B cell (primary cell): Measurements from ENCODE around the gene OLFM2. TPM values are rescaled to one million over a fixed set of nuclear protein-coding genes. Genes with fewer than 3 reads are reported as not detected.
"Not testable (repeated sequence)": the region's sequence is repeated elsewhere in the genome, so short reads cannot be mapped to it uniquely, and the experiment has no call there.

ENCODE experiments used
- ATAC-seq: fragments of 200-7000 bp; cut with Tn5 transposase; one replicate; pipeline ENCODE4 v1.10.0; 2021; ENCODE audit warnings: low read depth, mild to moderate bottlenecking, moderate number of reproducible peaks, moderate library complexity
- CTCF ChIA-PET: fragments of 350-600 bp; sonication (Branson Sonifier 250); formaldehyde crosslinking; loops from one replicate; lab custom pipeline; 2021; ENCODE audit warnings: antibody characterized with exemption, inconsistent platforms; lab: Charles Lee
- POLR2A ChIA-PET: fragments of 350-600 bp; sonication (Branson Sonifier 250); formaldehyde crosslinking; loops from one replicate; lab custom pipeline; 2021; ENCODE audit warnings: antibody characterized with exemption; lab: Charles Lee
- DNase-seq: peaks from one replicate; pipeline ENCODE4 v3.0.0; 2013
- H2AFZ ChIP-seq: 2 replicates; pipeline ENCODE4 v1.6.1; 2012; ENCODE audit warnings: mild to moderate bottlenecking, low read depth, low read length; ENCODE audit not compliant: insufficient read depth, poor library complexity, severe bottlenecking
- H3K27ac ChIP-seq, 2 donors: 1 replicate in 1 of 2; 2 replicates in 1 of 2; pipeline ENCODE4 v1.5.1; 2012 to 2013; ENCODE audit warnings: low read length in 2 of 2, mild to moderate bottlenecking in 2 of 2, moderate library complexity in 1 of 2
- H3K27me3 ChIP-seq, 4 experiments: fragments of 200-600 bp in 1 of 4; sonication (generic) in 1 of 4; replicated peaks in 1 of 4; 1 replicate in 2 of 4; 2 replicates in 2 of 4; pipeline versions ENCODE4 v1.6.1 to v1.7.0; 2013 to 2016; ENCODE audit warnings: low read length in 3 of 4, mild to moderate bottlenecking in 2 of 4, mixed read lengths in 1 of 4, moderate library complexity in 1 of 4; ENCODE audit not compliant: insufficient read depth in 4 of 4, control insufficient read depth in 3 of 4; ENCODE audit errors: control extremely low read depth in 1 of 4
- H3K36me3 ChIP-seq, 2 experiments: replicated peaks in 1 of 2; 1 replicate in 1 of 2; 2 replicates in 1 of 2; pipeline versions ENCODE4 v1.6.1 to v1.7.1; 2013; ENCODE audit warnings: low read length in 1 of 2; ENCODE audit not compliant: insufficient read depth in 2 of 2, control insufficient read depth in 1 of 2; ENCODE audit errors: control extremely low read depth in 1 of 2, extremely low read depth in 1 of 2
- H3K4me1 ChIP-seq, 2 donors: fragments of 200-600 bp in 1 of 2; sonication (generic) in 1 of 2; 1 replicate in 1 of 2; 2 replicates in 1 of 2; pipeline versions ENCODE4 v1.5.1 to v1.6.1; 2013 to 2017; ENCODE audit warnings: low read length in 2 of 2; ENCODE audit not compliant: control insufficient read depth in 2 of 2, insufficient read depth in 2 of 2
- H3K4me2 ChIP-seq: replicated peaks from 2 replicates; pipeline ENCODE3; 2012; ENCODE audit warnings: mild to moderate bottlenecking, low read depth, low read length; ENCODE audit not compliant: poor library complexity, severe bottlenecking
- H3K4me3 ChIP-seq, 5 experiments: fragments of 200-600 bp in 1 of 5; sonication (generic) in 1 of 5; 1 replicate in 3 of 5; 2 replicates in 2 of 5; pipeline versions ENCODE4 v1.5.1 to v1.7.0; 2011 to 2016; ENCODE audit warnings: low read length in 4 of 5, mild to moderate bottlenecking in 4 of 5, low read depth in 2 of 5, control low read depth in 1 of 5, moderate library complexity in 1 of 5; ENCODE audit not compliant: insufficient read depth in 1 of 5; ENCODE audit errors: control extremely low read depth in 1 of 5, extremely low read depth in 1 of 5
- H3K79me2 ChIP-seq: fragments of 200-600 bp; sonication (generic); one replicate; pipeline ENCODE4 v1.6.0; 2016; ENCODE audit warnings: low read length; ENCODE audit not compliant: control insufficient read depth, insufficient read depth
- H3K9ac ChIP-seq: fragments of 200-600 bp; sonication (generic); 2 replicates; pipeline ENCODE4 v1.6.1; 2017; ENCODE audit warnings: mild to moderate bottlenecking, low read length, moderate library complexity
- H3K9me3 ChIP-seq, 3 donors: one replicate each; pipeline versions ENCODE4 v1.6.1 to v1.7.1; 2013; ENCODE audit warnings: low read length in 2 of 3; ENCODE audit not compliant: control insufficient read depth in 2 of 3, insufficient read depth in 1 of 3; ENCODE audit errors: control extremely low read depth in 1 of 3
- H4K20me1 ChIP-seq: 2 replicates; pipeline ENCODE4 v1.6.0; 2012; ENCODE audit warnings: mild to moderate bottlenecking, low read length; ENCODE audit not compliant: insufficient read depth, control insufficient read depth, poor library complexity, severe bottlenecking
- H3K27ac Mint-ChIP-seq: one replicate; pipeline ENCODE4 v1.8.0; 2021; ENCODE audit warnings: mixed read lengths
- H3K27me3 Mint-ChIP-seq: one replicate; pipeline ENCODE4 v1.8.0; 2021; ENCODE audit warnings: mixed read lengths
- H3K4me1 Mint-ChIP-seq: one replicate; pipeline ENCODE4 v1.8.0; 2021; ENCODE audit warnings: mixed read lengths
- H3K4me3 Mint-ChIP-seq: one replicate; pipeline ENCODE4 v1.8.0; 2021; ENCODE audit warnings: mixed read lengths
- H3K9me3 Mint-ChIP-seq: one replicate; pipeline ENCODE4 v1.8.0; 2022; ENCODE audit warnings: mixed read lengths; ENCODE audit not compliant: insufficient read depth
- CTCF ChIP-seq: fragments of 200-600 bp; IDR thresholded peaks from one replicate; pipeline ENCODE4 v1.8.0; 2022; ENCODE audit warnings: antibody characterized with exemption, mild to moderate bottlenecking
- EZH2 ChIP-seq: IDR thresholded peaks from 2 replicates; pipeline ENCODE4 v1.6.1; 2012; ENCODE audit warnings: borderline replicate concordance, low read depth, mild to moderate bottlenecking, moderate library complexity, low read length; ENCODE audit not compliant: insufficient read depth, poor library complexity, severe bottlenecking
- WGBS: methylation state at CpG from one replicate; pipeline ENCODE4 v1.1.5; 2013; ENCODE audit warnings: missing lambda C conversion rate; ENCODE audit not compliant: insufficient coverage; 5-methylcytosine and 5-hydroxymethylcytosine counted together
- intact Hi-C: fragments of 100-400 bp; cut with micrococcal nuclease; formaldehyde crosslinking; loops from one replicate; pipeline ENCODE4 v1.10.0; 2022
- polyA plus RNA-seq: library from polyadenylated mRNA; depleted of rRNA; stranded (reverse); fragments of >200 nt; gene quantifications from 2 replicates; pipeline ENCODE4 v1.2.3, GENCODE V29; 2012
- total RNA-seq, 2 donors: library from RNA; stranded (reverse); fragments of 120-200 nt in 1 of 2; gene quantifications; 1 replicate in 1 of 2; 2 replicates in 1 of 2; pipeline versions ENCODE4 v1.2.3 to v1.2.4, GENCODE V29; 2013 to 2022

OLFM2 gene
- total and polyA plus RNA-seq, 2 donors (not counting 1 experiment from before 2014, with no cell fraction given), result 0.15 TPM; not detected in 1

- Mint-ChIP-seq H3K27me3 (peaks cover 17% of the 10 kb centered on the region), H3K4me1 (no peaks in the 10 kb centered on the region), H3K27ac (no peak overlapping the region), H3K4me3 (no peak overlapping the region), H3K9me3 (no peaks in the 10 kb centered on the region)
- no peak for TF ChIP-seq CTCF
- TF ChIP-seq EZH2, result no peak
- no peak for ATAC-seq
- WGBS, result 79% methylated on average over 5 of the region's 5 CpGs
- no peaks in the 10 kb centered on the region for H3K4me1 ChIP-seq
- H3K4me2 ChIP-seq, result no peak overlapping the region
- H4K20me1 ChIP-seq, result no peaks in the 10 kb centered on the region
- no peak for DNase-seq
- POLR2A ChIA-PET, result no interaction called here
- CTCF ChIA-PET, result no interaction called here
- no peaks in the 10 kb centered on the region for H3K36me3 ChIP-seq
- H3K4me3 ChIP-seq, result no peak overlapping the region
- no peaks in the 10 kb centered on the region for H3K27me3 ChIP-seq
- no peaks in the 10 kb centered on the region for H3K79me2 ChIP-seq
- intact Hi-C loops, result no loop called here
- no peak overlapping the region for H2AFZ ChIP-seq
- no peaks in the 10 kb centered on the region for H3K9me3 ChIP-seq
- H3K27ac ChIP-seq, result no peak overlapping the region
- H3K9ac ChIP-seq, result no peak overlapping the region
These were observed 16.0 kb upstream of the OLFM2 start for GRCh38 chr19:9952276-9952675.

- TF ChIP-seq CTCF, result no peak
- no peak for TF ChIP-seq EZH2
- intact Hi-C loops, result no loop called here
- WGBS, result 83% methylated on average over 2 of the region's 4 CpGs
- Mint-ChIP-seq H3K27ac (no peak overlapping the region), H3K9me3 (no peaks in the 10 kb centered on the region), H3K4me3 (no peak overlapping the region), H3K4me1 (peaks cover 2% of the 10 kb centered on the region), H3K27me3 (peaks cover 21% of the 10 kb centered on the region)
- no peak for DNase-seq
- H3K36me3 ChIP-seq, result no peaks in the 10 kb centered on the region
- H3K4me1 ChIP-seq, result no peaks in the 10 kb centered on the region
- no peak overlapping the region for H3K4me2 ChIP-seq
- ATAC-seq, result no peak
- no peak overlapping the region for H3K4me3 ChIP-seq
- no peak overlapping the region for H3K27ac ChIP-seq
- POLR2A ChIA-PET, result no interaction called here
- H3K27me3 ChIP-seq, result peaks cover 0 to 2% (median 0%) of the 10 kb centered on the region in 4 experiments
- peaks cover 0 to 12% (median 0%) of the 10 kb centered on the region in 3 donors for H3K9me3 ChIP-seq
- H3K9ac ChIP-seq, result no peak overlapping the region
- CTCF ChIA-PET, result no interaction called here
- no peaks in the 10 kb centered on the region for H3K79me2 ChIP-seq
- H4K20me1 ChIP-seq, result no peaks in the 10 kb centered on the region
- no peak overlapping the region for H2AFZ ChIP-seq
These were observed 11.1 kb upstream of the OLFM2 start for GRCh38 chr19:9947441-9947840.

GRCh38 chr19:9946528-9947125, 10.3 kb upstream of the OLFM2 start:
- POLR2A ChIA-PET, H3K27ac Mint-ChIP-seq, H4K20me1 ChIP-seq, H3K36me3 ChIP-seq, H3K4me3 ChIP-seq, H3K4me2 ChIP-seq, H3K79me2 ChIP-seq, intact Hi-C loops, H3K27ac ChIP-seq, H3K27me3 ChIP-seq, H3K4me3 Mint-ChIP-seq, H3K4me1 Mint-ChIP-seq, H3K9ac ChIP-seq, H3K4me1 ChIP-seq, H2AFZ ChIP-seq, ATAC-seq, DNase-seq, H3K9me3 Mint-ChIP-seq: not testable (repeated sequence)
- H3K9me3 ChIP-seq, result peaks cover 2 to 15% (median 7%) of the 10 kb centered on the region in 3 donors
- H3K27me3 Mint-ChIP-seq, result peaks cover 29% of the 10 kb centered on the region
- 85% methylated on average over 5 of the region's 7 CpGs for WGBS
- CTCF ChIA-PET, result interaction anchor here (1.4 kb wide), 1 partner anchor 81 kb away, joined by 3 read pairs; no protein-coding TSS in a partner anchor
